Adrenal gland (tissue), 12 donors: ENCODE data around the gene TMC2. TPM values are rescaled to one million over a fixed set of nuclear protein-coding genes. Genes with fewer than 3 reads are reported as not detected.

Experiments used
- DNase-seq, 7 donors: peaks; one replicate each; pipeline ENCODE4 v3.0.0-alpha.2; 2019 to 2020
- H3K27ac ChIP-seq, 5 donors: fragments of 200-600 bp; sonication (generic) in 4 of 5; 1 replicate in 3 of 5; 2 replicates in 2 of 5; pipeline versions ENCODE4 v1.5.1 to v1.8.0; 2016 to 2020; ENCODE audit warnings: mild to moderate bottlenecking in 1 of 5
- H3K27me3 ChIP-seq: fragments of 200-600 bp; 2 replicates; pipeline ENCODE4 v1.8.0; 2021
- H3K36me3 ChIP-seq, 2 donors: fragments of 200-600 bp; replicated peaks in 1 of 2; 1 replicate in 1 of 2; 2 replicates in 1 of 2; pipeline versions ENCODE4 v1.5.1 to v1.8.0; 2018 to 2022
- H3K4me1 ChIP-seq, 2 donors: fragments of 200-600 bp; replicated peaks in 1 of 2; 1 replicate in 1 of 2; 2 replicates in 1 of 2; pipeline versions ENCODE4 v1.5.1 to v1.8.0; 2018 to 2021
- H3K4me3 ChIP-seq, 4 donors: fragments of 200-600 bp; sonication (generic) in 3 of 4; one replicate each; pipeline ENCODE4 v1.5.1; 2016 to 2018
- H3K9me3 ChIP-seq, 3 donors: fragments of 200-600 bp; sonication (generic) in 1 of 3; replicated peaks in 1 of 3; 1 replicate in 2 of 3; 2 replicates in 1 of 3; pipeline versions ENCODE4 v1.5.1 to v1.8.0; 2016 to 2021
- CTCF ChIP-seq, 6 experiments: fragments of 450-650 bp in 4 of 6; fragments of 200-600 bp in 2 of 6; sonication (generic) in 1 of 6; IDR thresholded peaks; 1 replicate in 5 of 6; 2 replicates in 1 of 6; pipeline versions ENCODE4 v1.5.1 to v1.8.0; 2016 to 2021; ENCODE audit warnings: antibody characterized with exemption in 6 of 6, mild to moderate bottlenecking in 2 of 6, moderate library complexity in 1 of 6
- POLR2A ChIP-seq, 2 donors: fragments of 450-650 bp; IDR thresholded peaks; one replicate each; pipeline ENCODE4 v1.6.1; 2017; ENCODE audit warnings: antibody characterized with exemption in 2 of 2, mild to moderate bottlenecking in 2 of 2, moderate library complexity in 1 of 2
- WGBS, 4 donors: extraction: QIAGEN DNeasy Blood & Tissue Kit in 2 of 4; methylation state at CpG; one replicate each; pipeline versions ENCODE4 v1.1.5 to v1.1.7; 2013 to 2017; 5-methylcytosine and 5-hydroxymethylcytosine counted together
- intact Hi-C, 2 donors: fragments of 100-400 bp; cut with DNase I; formaldehyde crosslinking; loops; one replicate each; pipeline versions ENCODE4 v1.14.1 to v1.15.0; 2022 to 2023
- polyA plus RNA-seq, 3 donors: library from polyadenylated mRNA; stranded (reverse); fragments of 200-250 nt in 2 of 3; fragments of 350-450 nt in 1 of 3; fragmentation: Illumina TruSeq in 1 of 3; extraction: RNeasy Lipid Tissue Mini Kit (QIAGEN cat#74804) in 1 of 3; gene quantifications; one replicate each; pipeline ENCODE4 v1.2.3, GENCODE V29; 2013 to 2014
- total RNA-seq, 9 donors: library from RNA; depleted of rRNA in 4 of 9; stranded (reverse); fragments of >200 nt in 4 of 9; fragments of 120-200 nt in 1 of 9; fragmentation: NEBNext Ultra II Directional in 1 of 9; extraction: Animal tissue kit (Norgen Biotek cat#: 25700) in 1 of 9; gene quantifications; one replicate each; pipeline versions ENCODE4 v1.1.0 to v1.2.4, GENCODE V29; 2013 to 2023
- donor health status: healthy with polysubstance abuse.
- donor health status: Bipolar disorder and iron deficiency.
- donor health status: DM: yes; HTN: yes; CAD: no.
- donor health status: DM: no; HTN: no; CAD: no.
- donor health status: DM: no; HTN: no; CAD: no.
- donor health status: DM: yes; HTN: yes; CAD: no.

The TMC2 gene
- total and polyA plus RNA-seq, 12 donors, result 0.11 to 1.3 (median 0.42) TPM; not detected in 7

- 40 to 71% (median 54%) methylated on average over 2 of the region's 2 CpGs for WGBS, 4 donors
- intact Hi-C loops, result no loop called here
- Histone ChIP-seq H3K27ac (peak overlapping the region in 1 of 5 donors; percentile 15), H3K4me3 (no peak overlapping the region), H3K27me3 (no peaks in the 10 kb centered on the region), H3K36me3 (no peaks in the 10 kb centered on the region), H3K4me1 (no peaks in the 10 kb centered on the region), H3K9me3 (no peaks in the 10 kb centered on the region)
- no peak for TF ChIP-seq POLR2A (IDR thresholded peaks at IDR 0.05)
- no peak for TF ChIP-seq CTCF (IDR thresholded peaks at IDR 0.05)
- no peak for DNase-seq
These were observed 83.0 kb downstream of the TMC2 start for GRCh38 chr20:2619337-2619736.

GRCh38 chr20:2619961-2620595 is 83.7 kb downstream of the TMC2 start:
- intact Hi-C loops, result no loop called here
- H3K4me1 ChIP-seq, result no peaks in the 10 kb centered on the region
- no peak overlapping the region for H3K4me3 ChIP-seq
- DNase-seq, result no peak
- WGBS, 4 donors, result 57 to 64% (median 60%) methylated on average over 3 of the region's 3 CpGs
- peak overlapping the region in 2 of 5 donors; percentile 44 to 62 for H3K27ac ChIP-seq
- no peaks in the 10 kb centered on the region for H3K36me3 ChIP-seq
- no peak for TF ChIP-seq CTCF (IDR thresholded peaks at IDR 0.05)
- TF ChIP-seq POLR2A (IDR thresholded peaks at IDR 0.05), result no peak
- no peaks in the 10 kb centered on the region for H3K9me3 ChIP-seq
- no peaks in the 10 kb centered on the region for H3K27me3 ChIP-seq

GRCh38 chr20:2624190-2624589 is 87.8 kb downstream of the TMC2 start:
- TF ChIP-seq CTCF (IDR thresholded peaks at IDR 0.05) (no peak), POLR2A (IDR thresholded peaks at IDR 0.05) (no peak)
- no peak overlapping the region for H3K4me3 ChIP-seq
- 59 to 74% (median 70%) methylated on average over 4 of the region's 4 CpGs for WGBS, 4 donors
- no peaks in the 10 kb centered on the region for H3K36me3 ChIP-seq
- no peak overlapping the region for H3K27ac ChIP-seq
- DNase-seq, result no peak
- H3K9me3 ChIP-seq, result no peaks in the 10 kb centered on the region
- no peaks in the 10 kb centered on the region for H3K27me3 ChIP-seq
- no peaks in the 10 kb centered on the region for H3K4me1 ChIP-seq
- intact Hi-C loops, result no loop called here

- H3K36me3 ChIP-seq, result no peaks in the 10 kb centered on the region
- H3K27me3 ChIP-seq, result no peaks in the 10 kb centered on the region
- H3K27ac ChIP-seq, result no peak overlapping the region
- H3K9me3 ChIP-seq, result no peaks in the 10 kb centered on the region
- intact Hi-C loops, result no loop called here
- TF ChIP-seq POLR2A (IDR thresholded peaks at IDR 0.05) (no peak), CTCF (IDR thresholded peaks at IDR 0.05) (no peak)
- no peaks in the 10 kb centered on the region for H3K4me1 ChIP-seq
- H3K4me3 ChIP-seq, result no peak overlapping the region
- DNase-seq, result no peak
- WGBS, 4 donors, result 63 to 79% (median 77%) methylated on average over 2 of the region's 2 CpGs
These were observed 88.7 kb downstream of the TMC2 start for GRCh38 chr20:2625062-2625461.
